Esophagus muscularis mucosa (tissue), 3 donors: Measurements from ENCODE around the gene SPOUT1.

Experiments
- EP300 ChIP-seq: sonication (generic); formaldehyde crosslinking; IDR thresholded peaks from one replicate; pipeline ENCODE4 v1.6.1; 2017; ENCODE audit warnings: antibody characterized with exemption
- TF ChIP-seq, protein P1 (sequence below), 3 experiments: fragments of 200-600 bp in 2 of 3; fragments of 450-650 bp in 1 of 3; sonication (generic) in 2 of 3; IDR thresholded peaks; one replicate each; pipeline ENCODE4 v1.5.1; 2017 to 2019; ENCODE audit warnings: antibody characterized with exemption in 3 of 3, mild to moderate bottlenecking in 2 of 3, moderate library complexity in 1 of 3

DNA sequence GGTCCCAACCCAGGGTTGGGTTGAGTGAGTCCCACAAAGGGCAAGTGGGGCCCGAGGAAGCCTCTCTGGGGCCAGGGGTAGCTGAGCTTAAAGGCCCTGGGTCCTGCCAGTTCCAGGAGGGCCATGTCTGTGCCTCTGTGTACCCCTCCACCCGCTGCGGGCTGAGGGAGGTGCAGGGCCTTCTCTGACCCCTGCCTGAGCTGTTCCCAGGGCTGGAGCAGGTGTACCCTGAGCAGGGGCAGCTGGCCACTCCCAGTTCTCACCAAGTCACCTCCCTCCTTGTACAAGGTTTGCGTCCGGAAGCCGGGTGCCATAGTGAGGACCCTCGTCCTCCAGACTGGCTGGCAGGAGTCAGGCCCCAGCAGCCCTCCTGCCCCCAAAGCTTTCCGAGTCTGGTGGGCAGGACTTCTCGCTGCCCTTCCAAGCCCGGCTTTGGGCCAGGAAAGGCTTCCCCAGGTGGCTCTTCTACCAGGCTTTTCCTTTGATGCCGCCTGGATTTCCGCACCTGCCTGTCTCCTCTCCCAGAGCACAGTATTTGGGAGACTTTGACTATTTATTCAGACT, 20.5 kb downstream of the SPOUT1 start:
- TF ChIP-seq EP300: no peak
- TF ChIP-seq, protein P1, sequence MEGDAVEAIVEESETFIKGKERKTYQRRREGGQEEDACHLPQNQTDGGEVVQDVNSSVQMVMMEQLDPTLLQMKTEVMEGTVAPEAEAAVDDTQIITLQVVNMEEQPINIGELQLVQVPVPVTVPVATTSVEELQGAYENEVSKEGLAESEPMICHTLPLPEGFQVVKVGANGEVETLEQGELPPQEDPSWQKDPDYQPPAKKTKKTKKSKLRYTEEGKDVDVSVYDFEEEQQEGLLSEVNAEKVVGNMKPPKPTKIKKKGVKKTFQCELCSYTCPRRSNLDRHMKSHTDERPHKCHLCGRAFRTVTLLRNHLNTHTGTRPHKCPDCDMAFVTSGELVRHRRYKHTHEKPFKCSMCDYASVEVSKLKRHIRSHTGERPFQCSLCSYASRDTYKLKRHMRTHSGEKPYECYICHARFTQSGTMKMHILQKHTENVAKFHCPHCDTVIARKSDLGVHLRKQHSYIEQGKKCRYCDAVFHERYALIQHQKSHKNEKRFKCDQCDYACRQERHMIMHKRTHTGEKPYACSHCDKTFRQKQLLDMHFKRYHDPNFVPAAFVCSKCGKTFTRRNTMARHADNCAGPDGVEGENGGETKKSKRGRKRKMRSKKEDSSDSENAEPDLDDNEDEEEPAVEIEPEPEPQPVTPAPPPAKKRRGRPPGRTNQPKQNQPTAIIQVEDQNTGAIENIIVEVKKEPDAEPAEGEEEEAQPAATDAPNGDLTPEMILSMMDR (IDR thresholded peaks at IDR 0.05): no peak
